Colonic mucosa (tissue), 4 donors: ENCODE data around the gene TDRD10. TPM values are rescaled to one million over a fixed set of nuclear protein-coding genes. Genes with fewer than 3 reads are reported as not detected.

Experiments
- DNase-seq: peaks from one replicate; pipeline ENCODE4 v3.0.0-alpha.2; 2020
- H3K27ac ChIP-seq: fragments of 200-600 bp; one replicate; pipeline ENCODE4 v1.8.0; 2021
- H3K27me3 ChIP-seq: fragments of 200-600 bp; one replicate; pipeline ENCODE4 v1.8.0; 2021
- H3K36me3 ChIP-seq: fragments of 200-600 bp; one replicate; pipeline ENCODE4 v1.8.0; 2021
- H3K4me1 ChIP-seq: fragments of 200-600 bp; one replicate; pipeline ENCODE4 v1.8.0; 2021; ENCODE audit warnings: mild to moderate bottlenecking
- H3K4me3 ChIP-seq: fragments of 200-600 bp; one replicate; pipeline ENCODE4 v1.8.0; 2021
- H3K9ac ChIP-seq, 2 donors: one replicate each; pipeline ENCODE4 v1.7.0; 2013; ENCODE audit warnings: control low read depth in 2 of 2, low read depth in 2 of 2, low read length in 2 of 2
- H3K9me3 ChIP-seq: fragments of 200-600 bp; one replicate; pipeline ENCODE4 v1.8.0; 2021
- intact Hi-C: fragments of 100-400 bp; cut with DNase I; formaldehyde crosslinking; loops from one replicate; pipeline ENCODE4 v1.14.1; 2022
- total RNA-seq, 2 donors: library from RNA; stranded (reverse); fragmentation: NEBNext Ultra II Directional in 1 of 2; extraction: Animal tissue kit (Norgen Biotek cat#: 25700) in 1 of 2; gene quantifications; one replicate each; pipeline ENCODE4 v1.2.1, GENCODE V29; 2021
- TF ChIP-seq, protein P1 (sequence below): fragments of 200-600 bp; IDR thresholded peaks from one replicate; pipeline ENCODE4 v1.8.0; 2022; ENCODE audit warnings: antibody characterized with exemption, mild to moderate bottlenecking
- donor health status: healthy.
- donor health status: DM: no; HTN: no; CAD: no.
- donor health status: DM: no; HTN: no; CAD: no.

TDRD10 gene
- total RNA-seq, 2 donors from 2014 or later = 0.42 to 0.67 TPM

GRCh38 chr1:154573168-154573510 is 71.1 kb downstream of the TDRD10 start:
- no peak overlapping the region for H3K9ac ChIP-seq
- no peak for DNase-seq
- TF ChIP-seq, protein P1, sequence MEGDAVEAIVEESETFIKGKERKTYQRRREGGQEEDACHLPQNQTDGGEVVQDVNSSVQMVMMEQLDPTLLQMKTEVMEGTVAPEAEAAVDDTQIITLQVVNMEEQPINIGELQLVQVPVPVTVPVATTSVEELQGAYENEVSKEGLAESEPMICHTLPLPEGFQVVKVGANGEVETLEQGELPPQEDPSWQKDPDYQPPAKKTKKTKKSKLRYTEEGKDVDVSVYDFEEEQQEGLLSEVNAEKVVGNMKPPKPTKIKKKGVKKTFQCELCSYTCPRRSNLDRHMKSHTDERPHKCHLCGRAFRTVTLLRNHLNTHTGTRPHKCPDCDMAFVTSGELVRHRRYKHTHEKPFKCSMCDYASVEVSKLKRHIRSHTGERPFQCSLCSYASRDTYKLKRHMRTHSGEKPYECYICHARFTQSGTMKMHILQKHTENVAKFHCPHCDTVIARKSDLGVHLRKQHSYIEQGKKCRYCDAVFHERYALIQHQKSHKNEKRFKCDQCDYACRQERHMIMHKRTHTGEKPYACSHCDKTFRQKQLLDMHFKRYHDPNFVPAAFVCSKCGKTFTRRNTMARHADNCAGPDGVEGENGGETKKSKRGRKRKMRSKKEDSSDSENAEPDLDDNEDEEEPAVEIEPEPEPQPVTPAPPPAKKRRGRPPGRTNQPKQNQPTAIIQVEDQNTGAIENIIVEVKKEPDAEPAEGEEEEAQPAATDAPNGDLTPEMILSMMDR = no peak
- no peaks in the 10 kb centered on the region for H3K36me3 ChIP-seq
- intact Hi-C loops = no loop called here
- no peaks in the 10 kb centered on the region for H3K9me3 ChIP-seq
- H3K4me3 ChIP-seq = no peak overlapping the region
- H3K4me1 ChIP-seq = peaks cover under 1% of the 10 kb centered on the region
- no peaks in the 10 kb centered on the region for H3K27me3 ChIP-seq
- H3K27ac ChIP-seq = no peak overlapping the region

DNA sequence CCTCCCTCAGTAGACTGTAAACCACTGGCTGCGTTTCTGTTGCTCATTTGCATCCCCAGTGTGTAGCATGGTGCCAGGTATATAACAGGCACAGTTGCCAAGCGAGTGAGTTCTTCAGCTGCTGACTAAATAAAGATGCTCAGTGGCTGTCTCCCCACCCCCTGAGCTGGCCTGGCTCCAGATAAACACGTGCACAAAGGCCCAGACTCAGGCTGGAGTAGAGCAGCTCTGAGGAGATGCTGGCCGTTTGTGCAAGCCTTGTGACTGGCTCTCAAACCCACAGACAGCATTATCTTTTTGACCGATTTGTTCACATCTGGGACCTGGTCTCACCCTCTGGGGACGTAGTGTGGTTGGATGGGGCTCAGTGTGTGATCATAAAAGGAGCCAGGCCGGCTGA is 72.7 kb downstream of the TDRD10 start:
- intact Hi-C loops = no loop called here
- Histone ChIP-seq H3K9ac (no peak overlapping the region), H3K36me3 (no peaks in the 10 kb centered on the region), H3K27ac (no peak overlapping the region), H3K27me3 (no peaks in the 10 kb centered on the region), H3K4me3 (no peak overlapping the region), H3K9me3 (no peaks in the 10 kb centered on the region), H3K4me1 (no peaks in the 10 kb centered on the region)
- no peak for DNase-seq
- TF ChIP-seq, protein P1 = no peak

GRCh38 chr1:154575147-154575927 is 73.3 kb downstream of the TDRD10 start:
- no peak overlapping the region for H3K9ac ChIP-seq
- TF ChIP-seq, protein P1 = no peak
- no peak for DNase-seq
- H3K9me3 ChIP-seq = no peaks in the 10 kb centered on the region
- H3K27ac ChIP-seq = no peak overlapping the region
- no peaks in the 10 kb centered on the region for H3K4me1 ChIP-seq
- H3K36me3 ChIP-seq = no peaks in the 10 kb centered on the region
- no peak overlapping the region for H3K4me3 ChIP-seq
- H3K27me3 ChIP-seq = no peaks in the 10 kb centered on the region
- intact Hi-C loops = no loop called here

DNA sequence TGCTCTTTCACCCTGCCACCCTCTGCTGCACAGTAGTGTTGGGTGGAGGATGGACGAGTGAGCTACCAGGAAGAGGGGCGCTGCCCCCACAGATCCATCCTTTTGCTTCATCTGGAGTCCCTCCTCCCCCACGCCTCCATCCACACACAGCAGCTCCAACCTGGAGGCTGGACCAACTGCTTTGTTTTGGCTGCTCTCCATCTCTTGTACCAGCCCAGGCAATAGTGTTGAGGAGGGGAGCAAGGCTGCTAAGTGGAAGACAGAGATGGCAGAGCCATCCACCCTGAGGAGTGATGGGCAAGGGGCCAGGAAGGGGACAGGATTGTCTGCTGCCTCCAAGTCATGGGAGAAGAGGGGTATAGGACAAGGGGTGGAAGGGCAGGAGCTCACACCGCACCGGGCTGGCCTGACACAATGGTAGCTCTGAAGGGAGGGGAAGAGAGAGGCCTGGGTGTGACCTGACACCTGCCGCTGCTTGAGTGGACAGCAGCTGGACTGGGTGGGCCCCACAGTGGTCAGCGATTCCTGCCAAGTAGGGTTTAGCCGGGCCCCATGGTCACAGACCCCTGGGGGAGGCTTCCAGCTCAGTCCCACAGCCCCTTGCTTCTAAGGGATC is 74.0 kb downstream of the TDRD10 start:
- Histone ChIP-seq H3K27me3 (no peaks in the 10 kb centered on the region), H3K9ac (no peak overlapping the region), H3K4me1 (no peaks in the 10 kb centered on the region), H3K27ac (no peak overlapping the region), H3K9me3 (no peaks in the 10 kb centered on the region), H3K36me3 (no peaks in the 10 kb centered on the region), H3K4me3 (no peak overlapping the region)
- DNase-seq = no peak
- intact Hi-C loops = no loop called here
- TF ChIP-seq, protein P1 = no peak

DNA sequence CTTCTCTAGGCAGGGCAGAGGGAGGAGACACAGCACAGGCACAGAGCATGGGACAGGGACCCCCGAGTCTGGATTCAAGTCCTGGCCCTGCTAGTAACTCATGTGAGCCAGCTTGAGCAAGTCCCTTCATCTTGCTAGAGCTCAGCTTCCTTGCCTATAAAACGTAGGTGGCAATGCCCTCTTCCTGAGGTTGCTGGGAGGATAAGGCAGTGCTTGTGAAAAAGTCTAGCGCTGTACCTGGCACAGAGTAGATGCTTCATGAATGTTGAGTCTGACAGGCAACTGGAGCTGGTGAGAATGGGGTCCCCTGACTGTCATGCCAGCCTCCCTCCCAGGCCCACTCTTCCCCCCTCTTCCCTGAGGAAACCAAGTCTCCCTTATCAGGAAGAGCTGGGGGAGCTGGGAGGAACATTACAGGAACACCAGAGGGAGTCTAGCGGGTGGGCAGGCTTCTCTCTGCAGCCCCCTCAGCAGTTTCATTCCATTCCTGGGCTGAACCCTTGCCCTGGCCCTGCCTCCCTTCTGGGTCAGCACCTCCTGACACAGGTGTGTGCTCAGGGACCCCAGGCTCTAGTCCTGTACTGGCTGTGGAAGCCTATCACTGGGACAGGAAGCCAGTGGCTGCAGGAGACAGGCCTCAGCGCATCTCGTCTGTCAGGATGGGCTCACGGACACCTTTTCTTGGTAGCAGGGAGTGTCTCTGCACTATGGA is 75.5 kb downstream of the TDRD10 start:
- Histone ChIP-seq H3K27ac (no peak overlapping the region), H3K36me3 (peaks cover 2% of the 10 kb centered on the region)

More for the DNA sequence above, 75.5 kb downstream of the TDRD10 start:
- Histone ChIP-seq H3K9me3 (no peaks in the 10 kb centered on the region), H3K27me3 (no peaks in the 10 kb centered on the region), H3K4me3 (no peak overlapping the region), H3K9ac (no peak overlapping the region), H3K4me1 (no peaks in the 10 kb centered on the region)
- TF ChIP-seq, protein P1 = no peak
- no peak for DNase-seq
- intact Hi-C loops = no loop called here
